ENCODE measurements around the gene TNFSF12.

Gene TNFSF12

GRCh38 chr17:7572338-7572587 is 23.4 kb downstream of the TNFSF12 start:
- no peak for DNase-seq

GRCh38 chr17:7572588-7573323 is 23.9 kb downstream of the TNFSF12 start:
- peak; percentile 100 for DNase-seq

DNA sequence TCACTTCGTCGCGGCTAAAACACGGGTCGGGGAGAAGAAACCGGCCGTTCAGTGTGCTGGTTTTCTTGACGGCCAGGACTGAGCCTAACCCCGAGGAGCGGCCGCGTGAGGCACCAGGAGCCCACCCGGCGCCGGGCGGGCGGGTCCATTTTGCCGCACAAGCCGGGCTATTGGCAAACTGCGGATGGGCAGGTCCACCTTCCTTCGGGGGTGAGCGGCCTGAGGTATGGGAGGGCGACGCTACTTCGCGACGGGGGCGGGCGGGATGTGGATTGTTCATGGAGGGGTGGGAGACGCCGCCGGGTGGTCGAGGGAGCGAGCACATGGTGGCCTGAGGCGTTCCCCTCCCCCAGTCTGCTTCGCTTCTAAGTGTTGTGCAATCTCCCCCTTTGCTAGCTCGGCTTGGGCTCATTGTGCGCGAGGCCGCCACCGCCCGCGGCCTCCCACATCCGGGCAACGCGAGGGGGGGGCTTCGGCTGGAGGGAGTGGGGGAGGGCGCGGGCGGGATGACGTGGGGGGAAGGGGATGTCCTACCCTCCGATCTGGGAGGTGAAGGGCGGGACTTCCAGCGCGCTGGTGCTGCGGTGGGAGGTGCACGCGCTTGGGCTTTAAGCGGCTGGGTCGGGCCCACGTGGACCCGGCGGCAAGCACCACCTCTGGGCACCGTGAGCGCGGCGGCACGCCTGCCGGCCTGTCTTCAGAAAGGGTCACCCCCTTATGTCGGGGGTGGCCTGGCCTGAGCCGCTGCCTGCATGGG is 24.6 kb downstream of the TNFSF12 start:
- peak; percentile 95 for DNase-seq

- no peak for DNase-seq
These were observed 25.5 kb downstream of the TNFSF12 start for GRCh38 chr17:7574176-7574953.

DNA sequence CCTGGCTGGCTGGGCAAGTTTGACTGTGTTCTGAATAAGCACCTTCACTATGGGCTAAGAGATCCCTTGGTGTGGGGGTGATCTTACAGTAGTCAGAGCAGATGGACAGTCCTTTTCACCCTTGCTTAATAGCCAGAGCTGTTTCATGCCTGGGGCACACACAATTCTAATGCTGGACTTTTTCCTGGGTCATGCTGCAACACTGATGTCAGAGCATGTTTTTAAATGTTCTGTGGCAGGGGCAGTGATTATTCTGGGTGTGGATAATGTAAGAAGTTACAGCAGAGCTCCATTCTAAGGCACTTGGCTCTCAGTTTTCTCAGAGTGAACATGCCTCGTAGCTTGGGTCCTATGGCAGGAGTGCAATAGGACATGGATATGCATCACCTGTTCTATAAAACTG is 26.6 kb downstream of the TNFSF12 start:
- no peak for DNase-seq

DNA sequence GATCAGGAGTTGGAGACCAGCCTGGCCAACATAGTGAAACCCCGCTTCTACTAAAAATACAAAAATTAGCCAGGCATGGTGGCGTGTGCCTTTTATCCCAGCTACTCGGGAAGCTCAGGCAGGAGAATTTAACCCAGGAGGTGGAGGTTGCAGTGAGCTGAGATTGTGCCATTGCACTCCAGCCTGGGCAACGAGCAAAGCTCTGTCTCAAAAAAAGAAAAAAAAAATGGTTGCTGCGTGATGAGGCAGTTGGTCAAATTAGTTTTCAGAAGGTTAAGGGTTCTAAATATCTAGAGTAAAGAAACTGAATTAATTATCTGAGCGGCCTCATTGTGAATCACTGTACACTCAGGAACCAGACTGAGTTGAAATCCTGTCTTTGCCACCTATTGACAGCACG is 27.1 kb downstream of the TNFSF12 start:
- no peak for DNase-seq

GRCh38 chr17:7576432-7576937 is 27.6 kb downstream of the TNFSF12 start:
- no peak for DNase-seq

GRCh38 chr17:7577327-7578199 is 28.7 kb downstream of the TNFSF12 start:
- DNase-seq, result no peak

DNA sequence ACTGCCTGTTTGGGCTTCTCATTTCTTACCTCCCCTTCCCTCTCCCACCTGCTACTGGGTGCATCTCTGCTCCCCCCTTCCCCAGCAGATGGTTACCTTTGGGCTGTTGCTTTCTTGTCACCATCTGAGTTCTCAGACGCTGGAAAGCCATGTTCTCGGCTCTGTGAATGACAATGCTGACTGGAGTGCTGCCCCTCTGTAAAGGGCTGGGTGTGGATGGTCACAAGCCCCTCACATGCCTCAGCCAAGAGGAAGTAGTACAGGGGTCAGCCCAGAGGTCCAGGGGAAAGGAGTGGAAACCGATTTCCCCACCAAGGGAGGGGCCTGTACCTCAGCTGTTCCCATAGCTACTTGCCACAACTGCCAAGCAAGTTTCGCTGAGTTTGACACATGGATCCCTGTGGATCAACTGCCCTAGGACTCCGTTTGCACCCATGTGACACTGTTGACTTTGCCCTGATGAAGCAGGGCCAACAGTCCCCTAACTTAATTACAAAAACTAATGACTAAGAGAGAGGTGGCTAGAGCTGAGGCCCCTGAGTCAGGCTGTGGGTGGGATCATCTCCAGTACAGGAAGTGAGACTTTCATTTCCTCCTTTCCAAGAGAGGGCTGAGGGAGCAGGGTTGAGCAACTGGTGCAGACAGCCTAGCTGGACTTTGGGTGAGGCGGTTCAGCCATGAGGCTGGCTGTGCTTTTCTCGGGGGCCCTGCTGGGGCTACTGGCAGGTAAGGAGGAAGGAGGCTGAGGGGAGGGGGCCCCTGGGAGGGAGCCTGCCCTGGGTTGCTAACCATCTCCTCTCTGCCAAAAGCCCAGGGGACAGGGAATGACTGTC is 30.4 kb downstream of the TNFSF12 start, which contains the start of gene CD68:
TSS of gene CD68 (plus strand) at position 638 of the 833 bp plus-strand sequence. CDS start at position 678, 40 bp downstream.
- DNase-seq, result peak; percentile 63

- no peak for DNase-seq
These were observed 31.2 kb downstream of the TNFSF12 start for GRCh38 chr17:7579834-7580603.

GRCh38 chr17:7580604-7581575 is 32.0 kb downstream of the TNFSF12 start:
- DNase-seq, result no peak

- no peak for DNase-seq
These were observed 33.8 kb downstream of the TNFSF12 start for GRCh38 chr17:7582396-7583252.

- DNase-seq, result peak; percentile 99
These were observed 34.6 kb downstream of the TNFSF12 start, which contains the start of gene MPDU1 for GRCh38 chr17:7583253-7584109. Gene MPDU1 (plus strand): TSS chr17:7583852. CDS start chr17:7583863, 11 bp downstream.

- DNase-seq, result no peak
These were observed 38.0 kb downstream of the TNFSF12 start for GRCh38 chr17:7586673-7587419.

DNA sequence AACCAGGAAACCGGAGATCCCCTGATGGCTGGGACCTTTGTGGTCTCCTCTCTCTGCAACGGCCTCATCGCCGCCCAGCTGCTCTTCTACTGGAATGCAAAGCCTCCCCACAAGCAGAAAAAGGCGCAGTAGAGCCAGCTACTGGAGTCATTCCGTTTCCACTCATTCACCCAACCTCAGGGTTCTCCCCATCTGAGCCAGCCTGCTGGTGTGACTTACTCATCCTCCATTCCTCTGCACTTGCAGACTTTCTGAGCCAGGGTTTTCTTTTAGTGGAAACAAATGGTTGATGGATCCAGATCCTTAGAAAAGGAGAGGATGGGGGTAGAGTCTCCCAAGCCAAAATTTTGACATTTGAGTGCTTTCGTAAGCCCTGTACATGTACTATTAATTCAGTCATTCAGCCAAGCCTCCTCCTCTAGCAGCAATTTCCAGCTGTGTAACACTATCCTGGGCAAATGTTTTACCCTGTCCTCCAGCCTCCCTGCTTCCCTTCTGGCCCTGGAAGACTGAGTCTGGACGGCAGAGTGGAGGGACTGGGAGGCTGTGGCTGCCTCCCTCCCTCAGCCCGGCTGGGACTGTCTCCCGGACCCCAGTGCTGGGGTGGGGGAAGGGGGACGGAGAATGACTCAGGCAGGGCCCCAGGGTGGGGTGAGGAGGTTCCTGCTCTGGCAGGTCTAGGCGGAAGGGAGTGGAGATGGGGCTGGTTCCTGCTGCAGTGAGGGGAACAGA is 38.7 kb downstream of the TNFSF12 start:
- no peak for DNase-seq

All from left hindlimb (tissue), 1 donor.